Erythroblast (primary cell): ENCODE measurements around the gene ZBTB7C.

ENCODE experiments used
- GATA1 ChIP-seq: IDR thresholded peaks from 2 replicates; pipeline ENCODE4 v1.6.1; 2011; ENCODE audit warnings: low read depth, mild to moderate bottlenecking, control low read depth, low read length, moderate library complexity
- POLR2A ChIP-seq: IDR thresholded peaks from 2 replicates; pipeline ENCODE4 v1.6.1; 2011; ENCODE audit warnings: mild to moderate bottlenecking, low read length

GRCh38 chr18:48053881-48054816, 355.0 kb downstream of the ZBTB7C start:
- no peak for TF ChIP-seq POLR2A
- no peak for TF ChIP-seq GATA1
